H9 (cell line): Measurements from ENCODE around the gene TMEM272. TPM values are rescaled to one million over a fixed set of nuclear protein-coding genes. Genes with fewer than 3 reads are reported as not detected.

Experiments used
- DNase-seq: peaks from one replicate; pipeline ENCODE4 v3.0.0-alpha.2; 2017
- H2AFZ ChIP-seq: one replicate; pipeline ENCODE4 v1.6.1; 2013; ENCODE audit warnings: mild to moderate bottlenecking, low read length, control low read depth, moderate library complexity
- H2AK5ac ChIP-seq: 2 replicates; pipeline ENCODE4 v1.6.1; 2013; ENCODE audit warnings: low read length, control low read depth, mixed read lengths; ENCODE audit not compliant: insufficient read length
- H2BK120ac ChIP-seq: one replicate; pipeline ENCODE4 v1.6.1; 2013; ENCODE audit warnings: low read depth, mild to moderate bottlenecking, low read length, control low read depth, inconsistent platforms; ENCODE audit not compliant: poor library complexity, severe bottlenecking
- H2BK12ac ChIP-seq: 2 replicates; pipeline ENCODE4 v1.6.1; 2013; ENCODE audit warnings: low read length, control low read depth, mixed read lengths, low read depth; ENCODE audit not compliant: insufficient read length
- H2BK15ac ChIP-seq: 2 replicates; pipeline ENCODE4 v1.6.1; 2013; ENCODE audit warnings: low read depth, low read length, control low read depth
- H2BK20ac ChIP-seq: one replicate; pipeline ENCODE4 v1.6.1; 2013; ENCODE audit warnings: low read depth, mild to moderate bottlenecking, low read length, control low read depth, inconsistent platforms; ENCODE audit not compliant: poor library complexity, severe bottlenecking
- H2BK5ac ChIP-seq: 2 replicates; pipeline ENCODE4 v1.6.1; 2013; ENCODE audit warnings: low read length, control low read depth, mixed read lengths; ENCODE audit not compliant: insufficient read length
- H3K14ac ChIP-seq: 2 replicates; pipeline ENCODE4 v1.6.1; 2013; ENCODE audit warnings: low read length, control low read depth; ENCODE audit not compliant: insufficient read depth
- H3K18ac ChIP-seq: 2 replicates; pipeline ENCODE4 v1.6.1; 2013; ENCODE audit warnings: low read depth, mild to moderate bottlenecking, mixed read lengths, low read length, control low read depth; ENCODE audit not compliant: insufficient read length
- H3K23ac ChIP-seq: 2 replicates; pipeline ENCODE4 v1.6.1; 2013; ENCODE audit warnings: low read length, control low read depth, mixed read lengths, low read depth; ENCODE audit not compliant: insufficient read length
- H3K23me2 ChIP-seq: 2 replicates; pipeline ENCODE4 v1.6.1; 2013; ENCODE audit warnings: low read depth, mild to moderate bottlenecking, mixed read lengths, low read length, control low read depth; ENCODE audit not compliant: insufficient read length, poor library complexity, severe bottlenecking
- H3K27ac ChIP-seq: 2 replicates; pipeline ENCODE4 v1.5.1; 2013; ENCODE audit warnings: low read length, control low read depth, mixed read lengths, low read depth; ENCODE audit not compliant: insufficient read length
- H3K27me3 ChIP-seq: 2 replicates; pipeline ENCODE4 v1.6.1; 2013; ENCODE audit warnings: low read length, control low read depth, inconsistent platforms; ENCODE audit not compliant: insufficient read depth
- H3K4ac ChIP-seq: 2 replicates; pipeline ENCODE4 v1.6.1; 2013; ENCODE audit warnings: low read depth, mild to moderate bottlenecking, control low read depth, inconsistent platforms, low read length, moderate library complexity
- H3K4me1 ChIP-seq: 2 replicates; pipeline ENCODE4 v1.6.1; 2013; ENCODE audit warnings: low read length, control low read depth, inconsistent platforms; ENCODE audit not compliant: insufficient read depth
- H3K4me2 ChIP-seq: 2 replicates; pipeline ENCODE4 v1.6.1; 2013; ENCODE audit warnings: low read length, control low read depth, mixed read lengths; ENCODE audit not compliant: insufficient read length, insufficient read depth
- H3K56ac ChIP-seq: 2 replicates; pipeline ENCODE4 v1.6.1; 2013; ENCODE audit warnings: low read depth, mild to moderate bottlenecking, mixed read lengths, low read length, control low read depth; ENCODE audit not compliant: insufficient read length
- H3K79me1 ChIP-seq: 2 replicates; pipeline ENCODE4 v1.6.1; 2013; ENCODE audit warnings: low read depth, mild to moderate bottlenecking, moderate library complexity, low read length, control low read depth, inconsistent platforms; ENCODE audit not compliant: insufficient read depth, poor library complexity, severe bottlenecking
- H3K79me2 ChIP-seq: 2 replicates; pipeline ENCODE4 v1.6.1; 2013; ENCODE audit warnings: low read length, control low read depth, inconsistent platforms; ENCODE audit not compliant: insufficient read depth
- H3K9ac ChIP-seq: 2 replicates; pipeline ENCODE4 v1.6.1; 2013; ENCODE audit warnings: low read length, control low read depth, mixed read lengths; ENCODE audit not compliant: insufficient read length; ENCODE audit errors: extremely low read depth
- H3K9me3 ChIP-seq: one replicate; pipeline ENCODE4 v1.6.1; 2013; ENCODE audit warnings: low read depth, low read length, inconsistent platforms; ENCODE audit not compliant: control insufficient read depth
- H3T11ph ChIP-seq: one replicate; pipeline ENCODE4 v1.6.1; 2013; ENCODE audit warnings: mild to moderate bottlenecking, low read length, control low read depth, inconsistent platforms
- H4K20me1 ChIP-seq: one replicate; pipeline ENCODE4 v1.6.1; 2013; ENCODE audit not compliant: control insufficient read depth, insufficient read length, insufficient read depth
- H4K5ac ChIP-seq: 2 replicates; pipeline ENCODE4 v1.6.1; 2013; ENCODE audit warnings: low read depth, mild to moderate bottlenecking, mixed read lengths, low read length, control low read depth; ENCODE audit not compliant: insufficient read length
- H4K8ac ChIP-seq: replicated peaks from 2 replicates; pipeline ENCODE4 v1.6.1; 2013; ENCODE audit warnings: low read length, control low read depth, mixed read lengths, low read depth; ENCODE audit not compliant: insufficient read length
- H4K91ac ChIP-seq: 2 replicates; pipeline ENCODE4 v1.6.1; 2013; ENCODE audit warnings: low read depth, mild to moderate bottlenecking, moderate library complexity, mixed read lengths, low read length, control low read depth; ENCODE audit not compliant: insufficient read length
- H3K27ac Mint-ChIP-seq, 3 experiments: 2 replicates in 2 of 3; 3 replicates in 1 of 3; pipeline ENCODE4 v1.8.0; 2020 to 2021; ENCODE audit warnings: mixed read lengths in 3 of 3, mild to moderate bottlenecking in 1 of 3, moderate library complexity in 1 of 3
- H3K27me3 Mint-ChIP-seq: 2 replicates; pipeline ENCODE4 v1.8.0; 2021; ENCODE audit warnings: low read depth, mild to moderate bottlenecking, moderate library complexity, mixed read lengths
- H3K36me3 Mint-ChIP-seq, 3 experiments: 2 replicates in 2 of 3; 3 replicates in 1 of 3; pipeline ENCODE4 v1.8.0; 2020 to 2021; ENCODE audit warnings: low read depth in 3 of 3, mixed read lengths in 3 of 3; ENCODE audit not compliant: insufficient read depth in 1 of 3
- H3K4me1 Mint-ChIP-seq, 2 experiments: 2 replicates each; pipeline ENCODE4 v1.8.0; 2020; ENCODE audit warnings: mixed read lengths in 2 of 2
- H3K4me3 Mint-ChIP-seq, 2 experiments: 2 replicates in 1 of 2; 3 replicates in 1 of 2; pipeline ENCODE4 v1.8.0; 2020 to 2021; ENCODE audit warnings: mild to moderate bottlenecking in 2 of 2, mixed read lengths in 2 of 2, moderate library complexity in 1 of 2
- H3K9me3 Mint-ChIP-seq, 2 experiments: 2 replicates in 1 of 2; 3 replicates in 1 of 2; pipeline ENCODE4 v1.8.0; 2020; ENCODE audit warnings: mild to moderate bottlenecking in 2 of 2, mixed read lengths in 2 of 2, moderate library complexity in 1 of 2
- WGBS: extraction: QIAGEN DNeasy Blood & Tissue Kit; methylation state at CpG from one replicate; pipeline ENCODE4 v1.1.7; 2013; ENCODE audit warnings: missing lambda C conversion rate, low lambda C conversion rate, mixed read lengths; ENCODE audit not compliant: insufficient read length; ENCODE audit errors: extremely low coverage; 5-methylcytosine and 5-hydroxymethylcytosine counted together
- total RNA-seq: library from RNA; stranded (reverse); gene quantifications from 2 replicates; pipeline ENCODE4 v1.2.1, GENCODE V29; 2021
- TF ChIP-seq, protein P1 (sequence below): fragments of 200-600 bp; sonication (generic); conservative IDR thresholded peaks from 3 replicates; pipeline ENCODE4 v1.8.0; 2021; ENCODE audit warnings: antibody characterized with exemption, mild to moderate bottlenecking

The TMEM272 gene
- total RNA-seq, 1 experiment from 2014 or later, result not detected

DNA sequence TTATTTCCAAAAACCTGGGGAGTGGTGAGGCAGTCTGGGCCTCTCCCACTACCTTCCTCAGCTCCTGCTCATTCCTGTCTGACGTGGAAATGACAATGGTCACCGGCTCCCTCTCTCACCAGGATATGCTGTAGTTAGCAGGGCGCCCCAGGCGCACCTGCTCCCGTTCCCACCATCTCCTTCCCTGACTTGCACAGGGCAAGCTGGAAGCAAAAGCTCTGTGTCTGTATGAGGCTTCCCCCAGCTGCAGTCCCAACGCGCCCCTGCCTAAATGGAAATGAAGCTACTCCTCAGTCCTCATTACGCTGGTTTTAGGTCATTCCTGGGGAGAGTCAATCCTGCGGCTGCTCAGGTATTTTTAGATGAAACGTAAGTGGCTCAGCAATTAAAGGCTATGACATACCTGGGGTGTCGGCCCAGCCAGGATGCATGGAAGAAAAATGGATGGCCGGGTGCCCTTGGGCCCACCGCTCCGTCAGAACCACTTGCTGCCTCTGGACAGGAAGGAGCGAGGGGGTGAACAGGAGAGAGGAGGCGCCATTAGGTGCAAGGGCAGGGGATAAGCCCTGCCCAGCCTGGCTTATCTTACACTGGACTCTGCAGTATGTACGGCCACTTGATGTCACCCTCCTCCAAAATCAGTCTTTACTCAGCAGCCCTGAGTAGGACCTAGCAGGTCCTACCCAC is 73.4 kb downstream of the TMEM272 start:
- no CpG with 5 or more reads among the region's 17 CpGs for WGBS
- Histone ChIP-seq H4K8ac (no peak overlapping the region), H2AFZ (no peak overlapping the region), H3K79me2 (no peaks in the 10 kb centered on the region), H2BK120ac (no peak overlapping the region), H3K27me3 (no peaks in the 10 kb centered on the region), H4K91ac (no peak overlapping the region), H2BK5ac (no peak overlapping the region), H3K9ac (no peak overlapping the region), H4K20me1 (no peaks in the 10 kb centered on the region), H2BK15ac (no peak overlapping the region), H2BK12ac (no peak overlapping the region), H3K14ac (no peak overlapping the region), H3K23ac (no peak overlapping the region), H3K79me1 (no peaks in the 10 kb centered on the region), H3K27ac (no peak overlapping the region), H3K23me2 (no peaks in the 10 kb centered on the region), H2BK20ac (no peak overlapping the region), H4K5ac (no peak overlapping the region), H2AK5ac (no peak overlapping the region), H3K4me1 (0 out of 2 replicates have a peak, but pooled peaks cover 3% of the 10 kb centered on the region), H3K18ac (no peak overlapping the region), H3K56ac (no peak overlapping the region), H3K9me3 (no peaks in the 10 kb centered on the region), H3K4ac (no peak overlapping the region), H3K4me2 (no peak overlapping the region), H3T11ph (no peak overlapping the region)
- H3K4me1 Mint-ChIP-seq, result peaks cover 27% of the 10 kb centered on the region in 2 experiments
- DNase-seq, result no peak
- TF ChIP-seq, protein P1, sequence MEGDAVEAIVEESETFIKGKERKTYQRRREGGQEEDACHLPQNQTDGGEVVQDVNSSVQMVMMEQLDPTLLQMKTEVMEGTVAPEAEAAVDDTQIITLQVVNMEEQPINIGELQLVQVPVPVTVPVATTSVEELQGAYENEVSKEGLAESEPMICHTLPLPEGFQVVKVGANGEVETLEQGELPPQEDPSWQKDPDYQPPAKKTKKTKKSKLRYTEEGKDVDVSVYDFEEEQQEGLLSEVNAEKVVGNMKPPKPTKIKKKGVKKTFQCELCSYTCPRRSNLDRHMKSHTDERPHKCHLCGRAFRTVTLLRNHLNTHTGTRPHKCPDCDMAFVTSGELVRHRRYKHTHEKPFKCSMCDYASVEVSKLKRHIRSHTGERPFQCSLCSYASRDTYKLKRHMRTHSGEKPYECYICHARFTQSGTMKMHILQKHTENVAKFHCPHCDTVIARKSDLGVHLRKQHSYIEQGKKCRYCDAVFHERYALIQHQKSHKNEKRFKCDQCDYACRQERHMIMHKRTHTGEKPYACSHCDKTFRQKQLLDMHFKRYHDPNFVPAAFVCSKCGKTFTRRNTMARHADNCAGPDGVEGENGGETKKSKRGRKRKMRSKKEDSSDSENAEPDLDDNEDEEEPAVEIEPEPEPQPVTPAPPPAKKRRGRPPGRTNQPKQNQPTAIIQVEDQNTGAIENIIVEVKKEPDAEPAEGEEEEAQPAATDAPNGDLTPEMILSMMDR, result no peak
- no peaks in the 10 kb centered on the region for H3K9me3 Mint-ChIP-seq
- H3K4me3 Mint-ChIP-seq, result no peak overlapping the region
- H3K27ac Mint-ChIP-seq, result peak overlapping the region in 2 of 3 experiments; percentile 44 to 78; a peak in 3 of 7 replicates
- peaks cover 0 to 8% (median 0%) of the 10 kb centered on the region in 3 experiments; a peak in 3 of 7 replicates for H3K36me3 Mint-ChIP-seq
- no peaks in the 10 kb centered on the region; the same call in 1 of the 2 replicates for H3K27me3 Mint-ChIP-seq
